ENCODE measurements around the gene PARD3.

DNA sequence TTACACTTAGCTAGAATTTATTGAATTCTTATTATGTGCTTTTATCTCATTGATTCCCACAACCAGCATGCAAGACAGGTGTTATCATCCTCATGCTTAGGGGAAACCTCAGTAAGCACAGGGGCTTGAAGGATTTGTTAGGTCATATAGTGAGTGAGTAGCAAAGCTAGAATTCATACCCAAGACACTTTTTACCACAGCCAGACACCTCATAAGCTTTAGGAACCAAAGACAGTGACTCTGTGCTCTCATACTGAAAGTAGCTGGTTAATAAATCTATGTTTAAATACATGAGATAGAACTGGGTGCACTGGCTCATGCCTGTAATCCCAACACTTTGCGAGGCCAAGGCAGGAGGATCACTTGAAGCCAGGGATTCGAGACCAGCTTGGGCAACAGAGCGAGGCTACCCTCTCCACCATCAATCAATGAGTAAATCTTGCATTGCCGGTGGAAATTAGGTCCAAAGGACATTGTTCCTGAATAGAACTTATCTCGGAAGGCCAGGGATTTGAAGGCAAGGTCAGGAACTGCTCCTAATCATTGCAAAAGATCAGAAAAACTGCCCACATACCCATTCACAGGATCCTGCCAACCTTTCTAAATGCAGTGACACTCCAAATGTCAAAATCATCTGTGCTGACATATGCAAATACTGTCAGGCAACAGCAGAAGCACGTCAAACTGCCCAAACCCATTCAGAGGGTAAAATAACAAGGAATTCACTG lies 523.5 kb downstream of the PARD3 start:
- TF ChIP-seq, protein P1, sequence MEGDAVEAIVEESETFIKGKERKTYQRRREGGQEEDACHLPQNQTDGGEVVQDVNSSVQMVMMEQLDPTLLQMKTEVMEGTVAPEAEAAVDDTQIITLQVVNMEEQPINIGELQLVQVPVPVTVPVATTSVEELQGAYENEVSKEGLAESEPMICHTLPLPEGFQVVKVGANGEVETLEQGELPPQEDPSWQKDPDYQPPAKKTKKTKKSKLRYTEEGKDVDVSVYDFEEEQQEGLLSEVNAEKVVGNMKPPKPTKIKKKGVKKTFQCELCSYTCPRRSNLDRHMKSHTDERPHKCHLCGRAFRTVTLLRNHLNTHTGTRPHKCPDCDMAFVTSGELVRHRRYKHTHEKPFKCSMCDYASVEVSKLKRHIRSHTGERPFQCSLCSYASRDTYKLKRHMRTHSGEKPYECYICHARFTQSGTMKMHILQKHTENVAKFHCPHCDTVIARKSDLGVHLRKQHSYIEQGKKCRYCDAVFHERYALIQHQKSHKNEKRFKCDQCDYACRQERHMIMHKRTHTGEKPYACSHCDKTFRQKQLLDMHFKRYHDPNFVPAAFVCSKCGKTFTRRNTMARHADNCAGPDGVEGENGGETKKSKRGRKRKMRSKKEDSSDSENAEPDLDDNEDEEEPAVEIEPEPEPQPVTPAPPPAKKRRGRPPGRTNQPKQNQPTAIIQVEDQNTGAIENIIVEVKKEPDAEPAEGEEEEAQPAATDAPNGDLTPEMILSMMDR (IDR thresholded peaks at IDR 0.05; ENCODE audit: low read depth, low read length, poor library complexity, severe bottlenecking), result no peak
- no peak for TF ChIP-seq EZH2phosphoT487 (IDR thresholded peaks at IDR 0.05; ENCODE audit: borderline replicate concordance, low read length)
